Neural cell (in vitro differentiated cells): ENCODE measurements around the gene ERBB4.

ENCODE experiments used
- EP300 ChIP-seq: fragments of 450-650 bp; conservative IDR thresholded peaks from 2 replicates; pipeline ENCODE4 v1.6.1; 2014; ENCODE audit warnings: antibody characterized with exemption, mild to moderate bottlenecking, moderate library complexity; ENCODE audit not compliant: poor library complexity, severe bottlenecking
- EZH2 ChIP-seq: fragments of 200-600, 300-800 bp; shearing (Covaris generic), sonication (generic); IDR thresholded peaks from 2 replicates; pipeline ENCODE4 v1.6.1; 2014; ENCODE audit warnings: antibody characterized with exemption, low read length, borderline replicate concordance, mild to moderate bottlenecking; ENCODE audit not compliant: insufficient read depth, poor library complexity, severe bottlenecking
- MXI1 ChIP-seq: fragments of 450-650 bp; conservative IDR thresholded peaks from 2 replicates; pipeline ENCODE4 v1.6.1; 2014; ENCODE audit warnings: antibody characterized with exemption, mild to moderate bottlenecking; ENCODE audit not compliant: poor library complexity, severe bottlenecking
- POLR2AphosphoS5 ChIP-seq: IDR thresholded peaks from 2 replicates; pipeline ENCODE4 v1.6.1; 2012
- RAD21 ChIP-seq: fragments of 450-650 bp; conservative IDR thresholded peaks from 2 replicates; pipeline ENCODE4 v1.6.1; 2014; ENCODE audit warnings: antibody characterized with exemption, mild to moderate bottlenecking, moderate library complexity
- TF ChIP-seq, protein P1 (sequence below): fragments of 450-650 bp; IDR thresholded peaks from 2 replicates; pipeline ENCODE4 v1.5.1; 2014; ENCODE audit warnings: antibody characterized with exemption, mild to moderate bottlenecking, moderate library complexity; ENCODE audit not compliant: poor library complexity, severe bottlenecking
- TF ChIP-seq, protein P2 (sequence below): IDR thresholded peaks from 2 replicates; pipeline ENCODE4 v1.6.1; 2012; ENCODE audit warnings: borderline replicate concordance

- TF ChIP-seq RAD21 (no peak), POLR2AphosphoS5 (no peak), MXI1 (no peak), EZH2 (no peak), EP300 (no peak)
- TF ChIP-seq, protein P1, sequence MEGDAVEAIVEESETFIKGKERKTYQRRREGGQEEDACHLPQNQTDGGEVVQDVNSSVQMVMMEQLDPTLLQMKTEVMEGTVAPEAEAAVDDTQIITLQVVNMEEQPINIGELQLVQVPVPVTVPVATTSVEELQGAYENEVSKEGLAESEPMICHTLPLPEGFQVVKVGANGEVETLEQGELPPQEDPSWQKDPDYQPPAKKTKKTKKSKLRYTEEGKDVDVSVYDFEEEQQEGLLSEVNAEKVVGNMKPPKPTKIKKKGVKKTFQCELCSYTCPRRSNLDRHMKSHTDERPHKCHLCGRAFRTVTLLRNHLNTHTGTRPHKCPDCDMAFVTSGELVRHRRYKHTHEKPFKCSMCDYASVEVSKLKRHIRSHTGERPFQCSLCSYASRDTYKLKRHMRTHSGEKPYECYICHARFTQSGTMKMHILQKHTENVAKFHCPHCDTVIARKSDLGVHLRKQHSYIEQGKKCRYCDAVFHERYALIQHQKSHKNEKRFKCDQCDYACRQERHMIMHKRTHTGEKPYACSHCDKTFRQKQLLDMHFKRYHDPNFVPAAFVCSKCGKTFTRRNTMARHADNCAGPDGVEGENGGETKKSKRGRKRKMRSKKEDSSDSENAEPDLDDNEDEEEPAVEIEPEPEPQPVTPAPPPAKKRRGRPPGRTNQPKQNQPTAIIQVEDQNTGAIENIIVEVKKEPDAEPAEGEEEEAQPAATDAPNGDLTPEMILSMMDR = no peak
- TF ChIP-seq, protein P2, sequence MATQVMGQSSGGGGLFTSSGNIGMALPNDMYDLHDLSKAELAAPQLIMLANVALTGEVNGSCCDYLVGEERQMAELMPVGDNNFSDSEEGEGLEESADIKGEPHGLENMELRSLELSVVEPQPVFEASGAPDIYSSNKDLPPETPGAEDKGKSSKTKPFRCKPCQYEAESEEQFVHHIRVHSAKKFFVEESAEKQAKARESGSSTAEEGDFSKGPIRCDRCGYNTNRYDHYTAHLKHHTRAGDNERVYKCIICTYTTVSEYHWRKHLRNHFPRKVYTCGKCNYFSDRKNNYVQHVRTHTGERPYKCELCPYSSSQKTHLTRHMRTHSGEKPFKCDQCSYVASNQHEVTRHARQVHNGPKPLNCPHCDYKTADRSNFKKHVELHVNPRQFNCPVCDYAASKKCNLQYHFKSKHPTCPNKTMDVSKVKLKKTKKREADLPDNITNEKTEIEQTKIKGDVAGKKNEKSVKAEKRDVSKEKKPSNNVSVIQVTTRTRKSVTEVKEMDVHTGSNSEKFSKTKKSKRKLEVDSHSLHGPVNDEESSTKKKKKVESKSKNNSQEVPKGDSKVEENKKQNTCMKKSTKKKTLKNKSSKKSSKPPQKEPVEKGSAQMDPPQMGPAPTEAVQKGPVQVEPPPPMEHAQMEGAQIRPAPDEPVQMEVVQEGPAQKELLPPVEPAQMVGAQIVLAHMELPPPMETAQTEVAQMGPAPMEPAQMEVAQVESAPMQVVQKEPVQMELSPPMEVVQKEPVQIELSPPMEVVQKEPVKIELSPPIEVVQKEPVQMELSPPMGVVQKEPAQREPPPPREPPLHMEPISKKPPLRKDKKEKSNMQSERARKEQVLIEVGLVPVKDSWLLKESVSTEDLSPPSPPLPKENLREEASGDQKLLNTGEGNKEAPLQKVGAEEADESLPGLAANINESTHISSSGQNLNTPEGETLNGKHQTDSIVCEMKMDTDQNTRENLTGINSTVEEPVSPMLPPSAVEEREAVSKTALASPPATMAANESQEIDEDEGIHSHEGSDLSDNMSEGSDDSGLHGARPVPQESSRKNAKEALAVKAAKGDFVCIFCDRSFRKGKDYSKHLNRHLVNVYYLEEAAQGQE = no peak
These were observed 226.7 kb downstream of the ERBB4 start for GRCh38 chr2:212311807-212312404.
